ENCODE measurements around the gene KRTAP5-6.

DNA sequence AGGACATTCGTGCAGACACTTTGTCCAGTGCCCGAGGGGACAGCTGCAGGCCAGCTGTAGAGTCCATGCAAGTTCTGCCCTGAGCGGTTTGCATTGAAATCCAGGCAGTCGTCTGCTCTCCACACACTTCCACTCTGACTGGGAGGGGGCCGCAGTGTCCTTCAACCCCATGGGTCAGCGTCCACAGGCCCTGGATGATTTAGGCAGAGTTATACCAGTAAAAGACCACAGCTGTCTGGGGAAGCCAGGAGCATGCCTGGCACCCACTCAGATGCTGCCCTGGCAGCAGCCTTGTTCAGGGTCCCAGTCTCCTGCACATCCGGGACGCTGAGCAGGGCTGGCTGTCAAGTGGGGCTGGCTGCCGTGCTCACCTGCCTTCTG is 40.9 kb upstream of the KRTAP5-6 start:
- TF ChIP-seq, protein P1, sequence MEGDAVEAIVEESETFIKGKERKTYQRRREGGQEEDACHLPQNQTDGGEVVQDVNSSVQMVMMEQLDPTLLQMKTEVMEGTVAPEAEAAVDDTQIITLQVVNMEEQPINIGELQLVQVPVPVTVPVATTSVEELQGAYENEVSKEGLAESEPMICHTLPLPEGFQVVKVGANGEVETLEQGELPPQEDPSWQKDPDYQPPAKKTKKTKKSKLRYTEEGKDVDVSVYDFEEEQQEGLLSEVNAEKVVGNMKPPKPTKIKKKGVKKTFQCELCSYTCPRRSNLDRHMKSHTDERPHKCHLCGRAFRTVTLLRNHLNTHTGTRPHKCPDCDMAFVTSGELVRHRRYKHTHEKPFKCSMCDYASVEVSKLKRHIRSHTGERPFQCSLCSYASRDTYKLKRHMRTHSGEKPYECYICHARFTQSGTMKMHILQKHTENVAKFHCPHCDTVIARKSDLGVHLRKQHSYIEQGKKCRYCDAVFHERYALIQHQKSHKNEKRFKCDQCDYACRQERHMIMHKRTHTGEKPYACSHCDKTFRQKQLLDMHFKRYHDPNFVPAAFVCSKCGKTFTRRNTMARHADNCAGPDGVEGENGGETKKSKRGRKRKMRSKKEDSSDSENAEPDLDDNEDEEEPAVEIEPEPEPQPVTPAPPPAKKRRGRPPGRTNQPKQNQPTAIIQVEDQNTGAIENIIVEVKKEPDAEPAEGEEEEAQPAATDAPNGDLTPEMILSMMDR (IDR thresholded peaks at IDR 0.05) = no peak
- TF ChIP-seq POLR2A (IDR thresholded peaks at IDR 0.05) = no peak

Data from suprapubic skin (tissue), 3 donors.